Osteoblast (primary cell): Measurements from ENCODE around the gene EGF. TPM values are rescaled to one million over a fixed set of nuclear protein-coding genes. Genes with fewer than 3 reads are reported as not detected.
A peak's percentile ranks its signal among the peaks of the same experiment; 100 is the strongest.

Experiments
- DNase-seq: peaks from one replicate; pipeline ENCODE4 v3.0.0; 2011; ENCODE audit warnings: low spot score, mixed read lengths; ENCODE audit not compliant: insufficient read length; ENCODE audit errors: missing footprints
- H2AFZ ChIP-seq: 2 replicates; pipeline ENCODE4 v1.6.0; 2011; ENCODE audit warnings: mild to moderate bottlenecking, low read length
- H3K27ac ChIP-seq: 2 replicates; pipeline ENCODE4 v1.5.1; 2011; ENCODE audit warnings: mild to moderate bottlenecking, low read depth, low read length, moderate library complexity
- H3K27me3 ChIP-seq: 2 replicates; pipeline ENCODE4 v1.6.0; 2012; ENCODE audit warnings: mild to moderate bottlenecking, control low read depth, inconsistent platforms, low read length, moderate library complexity; ENCODE audit not compliant: insufficient read depth
- H3K36me3 ChIP-seq: 2 replicates; pipeline ENCODE4 v1.5.1; 2011; ENCODE audit warnings: mild to moderate bottlenecking, low read length, control low read depth, moderate library complexity; ENCODE audit not compliant: insufficient read depth
- H3K4me1 ChIP-seq: 2 replicates; pipeline ENCODE4 v1.5.1; 2011; ENCODE audit warnings: mild to moderate bottlenecking, low read length, control low read depth, moderate library complexity; ENCODE audit not compliant: insufficient read depth
- H3K4me2 ChIP-seq: 2 replicates; pipeline ENCODE4 v1.6.0; 2011; ENCODE audit warnings: mild to moderate bottlenecking, low read length; ENCODE audit not compliant: insufficient read depth
- H3K4me3 ChIP-seq: fragments of 200-600 bp; sonication (generic); 3 replicates; pipeline ENCODE4 v1.5.1; 2012; ENCODE audit warnings: mild to moderate bottlenecking, low read length, inconsistent platforms; ENCODE audit not compliant: insufficient read depth
- H3K79me2 ChIP-seq: 2 replicates; pipeline ENCODE4 v1.6.0; 2012; ENCODE audit warnings: mild to moderate bottlenecking, low read length, control low read depth, inconsistent platforms; ENCODE audit not compliant: insufficient read depth
- H3K9me3 ChIP-seq: 2 replicates; pipeline ENCODE4 v1.5.1; 2011; ENCODE audit warnings: low read depth, low read length, control low read depth
- H4K20me1 ChIP-seq: 2 replicates; pipeline ENCODE4 v1.6.0; 2012; ENCODE audit warnings: mild to moderate bottlenecking, low read length, control low read depth; ENCODE audit not compliant: insufficient read depth
- total RNA-seq: library from RNA; depleted of rRNA; stranded (reverse); fragments of >200 nt; gene quantifications from 2 replicates; pipeline ENCODE4 v1.2.3, GENCODE V29; 2012
- TF ChIP-seq, protein P1 (sequence below): IDR thresholded peaks from 2 replicates; pipeline ENCODE4 v1.5.1; 2011; ENCODE audit warnings: mild to moderate bottlenecking, low read depth, low read length, moderate library complexity; ENCODE audit errors: extremely low read depth

The EGF gene
- total RNA-seq, 1 donor = 0.36 TPM

- no peaks in the 10 kb centered on the region for H4K20me1 ChIP-seq
- no peak overlapping the region for H3K4me3 ChIP-seq
- H3K36me3 ChIP-seq = no peaks in the 10 kb centered on the region
- H3K79me2 ChIP-seq = no peaks in the 10 kb centered on the region
- TF ChIP-seq, protein P1, sequence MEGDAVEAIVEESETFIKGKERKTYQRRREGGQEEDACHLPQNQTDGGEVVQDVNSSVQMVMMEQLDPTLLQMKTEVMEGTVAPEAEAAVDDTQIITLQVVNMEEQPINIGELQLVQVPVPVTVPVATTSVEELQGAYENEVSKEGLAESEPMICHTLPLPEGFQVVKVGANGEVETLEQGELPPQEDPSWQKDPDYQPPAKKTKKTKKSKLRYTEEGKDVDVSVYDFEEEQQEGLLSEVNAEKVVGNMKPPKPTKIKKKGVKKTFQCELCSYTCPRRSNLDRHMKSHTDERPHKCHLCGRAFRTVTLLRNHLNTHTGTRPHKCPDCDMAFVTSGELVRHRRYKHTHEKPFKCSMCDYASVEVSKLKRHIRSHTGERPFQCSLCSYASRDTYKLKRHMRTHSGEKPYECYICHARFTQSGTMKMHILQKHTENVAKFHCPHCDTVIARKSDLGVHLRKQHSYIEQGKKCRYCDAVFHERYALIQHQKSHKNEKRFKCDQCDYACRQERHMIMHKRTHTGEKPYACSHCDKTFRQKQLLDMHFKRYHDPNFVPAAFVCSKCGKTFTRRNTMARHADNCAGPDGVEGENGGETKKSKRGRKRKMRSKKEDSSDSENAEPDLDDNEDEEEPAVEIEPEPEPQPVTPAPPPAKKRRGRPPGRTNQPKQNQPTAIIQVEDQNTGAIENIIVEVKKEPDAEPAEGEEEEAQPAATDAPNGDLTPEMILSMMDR = no peak
- peak; percentile 41 for DNase-seq
- no peaks in the 10 kb centered on the region for H3K4me1 ChIP-seq
- H3K4me2 ChIP-seq = no peak overlapping the region
- no peaks in the 10 kb centered on the region for H3K9me3 ChIP-seq
- no peak overlapping the region for H2AFZ ChIP-seq
- H3K27ac ChIP-seq = no peak overlapping the region
- peaks cover 7% of the 10 kb centered on the region for H3K27me3 ChIP-seq
Observed at GRCh38 chr4:109989618-109990017, 76.9 kb downstream of the EGF start.

- Histone ChIP-seq H2AFZ (no peak overlapping the region), H4K20me1 (no peaks in the 10 kb centered on the region), H3K27ac (no peak overlapping the region), H3K4me2 (no peak overlapping the region), H3K4me3 (no peak overlapping the region), H3K4me1 (no peaks in the 10 kb centered on the region), H3K27me3 (peaks cover 14% of the 10 kb centered on the region), H3K79me2 (no peaks in the 10 kb centered on the region), H3K9me3 (no peaks in the 10 kb centered on the region), H3K36me3 (no peaks in the 10 kb centered on the region)
- no peak for DNase-seq
- TF ChIP-seq, protein P1 = no peak
Observed at GRCh38 chr4:109990261-109991257, 77.9 kb downstream of the EGF start.

GRCh38 chr4:109993116-109993515 is 80.4 kb downstream of the EGF start:
- no peak overlapping the region for H3K4me3 ChIP-seq
- no peaks in the 10 kb centered on the region for H3K36me3 ChIP-seq
- TF ChIP-seq, protein P1 = no peak
- no peak overlapping the region for H3K27ac ChIP-seq
- H3K4me2 ChIP-seq = no peak overlapping the region
- H3K4me1 ChIP-seq = no peaks in the 10 kb centered on the region
- H3K9me3 ChIP-seq = no peaks in the 10 kb centered on the region
- H4K20me1 ChIP-seq = no peaks in the 10 kb centered on the region
- H2AFZ ChIP-seq = no peak overlapping the region
- no peak for DNase-seq
- peaks cover 16% of the 10 kb centered on the region for H3K27me3 ChIP-seq
- no peaks in the 10 kb centered on the region for H3K79me2 ChIP-seq

GRCh38 chr4:109994415-109994827 is 81.7 kb downstream of the EGF start:
- peaks cover 16% of the 10 kb centered on the region for H3K27me3 ChIP-seq
- no peaks in the 10 kb centered on the region for H4K20me1 ChIP-seq
- H2AFZ ChIP-seq = peak overlapping the region; percentile 56
- no peaks in the 10 kb centered on the region for H3K4me1 ChIP-seq
- H3K27ac ChIP-seq = no peak overlapping the region
- DNase-seq = no peak
- TF ChIP-seq, protein P1 = no peak
- H3K9me3 ChIP-seq = no peaks in the 10 kb centered on the region
- peak overlapping the region; percentile 23 for H3K4me2 ChIP-seq
- no peak overlapping the region for H3K4me3 ChIP-seq
- H3K36me3 ChIP-seq = no peaks in the 10 kb centered on the region
- H3K79me2 ChIP-seq = no peaks in the 10 kb centered on the region
